Posterior vena cava (tissue), 2 donors: ENCODE results near the gene LIPM. TPM values are rescaled to one million over a fixed set of nuclear protein-coding genes. Genes with fewer than 3 reads are reported as not detected.

Experiments
- DNase-seq: peaks from one replicate; pipeline ENCODE4 v3.0.0-alpha.2; 2020; ENCODE audit warnings: low spot score
- intact Hi-C, 2 donors: fragments of 100-400 bp; cut with DNase I; formaldehyde crosslinking; loops; one replicate each; pipeline versions ENCODE4 v1.14.1 to v1.14.2; 2022 to 2023
- total RNA-seq, 2 donors: library from RNA; stranded (reverse); fragmentation: NEBNext Ultra II Directional; extraction: Animal tissue kit (Norgen Biotek cat#: 25700); gene quantifications; one replicate each; pipeline ENCODE4 v1.2.1, GENCODE V29; 2021
- donor health status: DM: yes; HTN: yes; CAD: no.
- donor health status: DM: yes; HTN: yes; CAD: no.

Gene LIPM
- total RNA-seq, 2 donors from 2014 or later: not detected

GRCh38 chr10:88865281-88865876, 62.8 kb downstream of the LIPM start:
- intact Hi-C loops: no loop called here
- DNase-seq: no peak

- intact Hi-C loops: no loop called here
- no peak for DNase-seq
Measured at GRCh38 chr10:88866454-88866853, 63.9 kb downstream of the LIPM start.

- intact Hi-C loops: no loop called here
- no peak for DNase-seq
Measured at GRCh38 chr10:88870089-88870488, 67.6 kb downstream of the LIPM start.

Other genes with a start within 250 kb of the LIPM start
- gene RNLS, start 219.4 kb upstream of the LIPM start, total RNA-seq: 10 to 100 TPM in 1 of 2 donors, 1 to 10 TPM in 1; 6.3 to 11.2 TPM
- gene LIPJ, start 216.0 kb upstream of the LIPM start, total RNA-seq: under 1 TPM; 0.14 TPM
- not detected for gene LIPF, start 138.3 kb upstream of the LIPM start, total RNA-seq
- not detected for gene LIPK, start 96.5 kb upstream of the LIPM start, total RNA-seq
- gene LIPN, start 42.7 kb upstream of the LIPM start, total RNA-seq: under 1 TPM in 1 of 2 donors, not detected in 1; 0.32 TPM
- gene ANKRD22, start 49.1 kb downstream of the LIPM start, total RNA-seq: under 1 TPM; 0.28 to 0.33 TPM
- 1 to 10 TPM; 4.4 to 6.0 TPM for gene STAMBPL1, start 77.5 kb downstream of the LIPM start, total RNA-seq
- 1,000 to 10,000 TPM; 4,350 to 6,560 TPM for gene ACTA2, start 150.0 kb downstream of the LIPM start, total RNA-seq
- 10 to 100 TPM; 30.7 to 40.7 TPM for gene FAS, start 188.1 kb downstream of the LIPM start, total RNA-seq